Stimulated activated CD4-positive, alpha-beta T cell treated with anti-CD3 and anti-CD28 coated beads, Interleukin-15, amount 100 ng/mL, for 1 hour (primary cell): ENCODE measurements around the gene NRF1.

Experiments
- DNase-seq, 2 donors: peaks; one replicate each; pipeline ENCODE4 v3.0.0-alpha.2; 2020; ENCODE audit warnings: low read depth in 1 of 2, low spot score in 1 of 2

The NRF1 gene

DNA sequence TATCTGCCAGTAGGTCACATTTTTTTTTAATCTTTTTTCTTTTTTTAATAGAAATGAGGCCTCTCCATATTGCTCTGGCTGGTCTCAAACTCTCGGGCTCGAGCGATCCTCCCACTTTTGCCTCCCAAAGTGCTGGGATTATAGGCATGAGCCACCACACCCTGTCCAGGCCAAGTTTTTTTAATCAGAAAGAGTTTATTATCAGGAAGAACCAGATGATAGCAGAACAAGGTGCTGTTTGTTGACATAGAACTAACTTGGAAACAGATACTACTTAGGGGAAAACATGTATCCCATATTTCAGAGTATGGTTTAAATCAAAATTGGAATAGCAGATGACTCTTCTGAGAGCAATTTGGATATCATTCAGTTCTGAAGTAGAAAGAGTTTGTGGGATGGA is 118.6 kb downstream of the NRF1 start:
- DNase-seq: no peak

GRCh38 chr7:129734400-129734799 is 122.9 kb downstream of the NRF1 start:
- no peak for DNase-seq

GRCh38 chr7:129739427-129739826 is 127.9 kb downstream of the NRF1 start:
- no peak for DNase-seq

- no peak for DNase-seq
These were observed 129.3 kb downstream of the NRF1 start for GRCh38 chr7:129740574-129741410.

- DNase-seq: no peak
These were observed 130.3 kb downstream of the NRF1 start for GRCh38 chr7:129741743-129742213.

GRCh38 chr7:129742256-129742655 is 130.7 kb downstream of the NRF1 start:
- DNase-seq: no peak

GRCh38 chr7:129746857-129747529 is 135.5 kb downstream of the NRF1 start:
- no peak for DNase-seq

DNA sequence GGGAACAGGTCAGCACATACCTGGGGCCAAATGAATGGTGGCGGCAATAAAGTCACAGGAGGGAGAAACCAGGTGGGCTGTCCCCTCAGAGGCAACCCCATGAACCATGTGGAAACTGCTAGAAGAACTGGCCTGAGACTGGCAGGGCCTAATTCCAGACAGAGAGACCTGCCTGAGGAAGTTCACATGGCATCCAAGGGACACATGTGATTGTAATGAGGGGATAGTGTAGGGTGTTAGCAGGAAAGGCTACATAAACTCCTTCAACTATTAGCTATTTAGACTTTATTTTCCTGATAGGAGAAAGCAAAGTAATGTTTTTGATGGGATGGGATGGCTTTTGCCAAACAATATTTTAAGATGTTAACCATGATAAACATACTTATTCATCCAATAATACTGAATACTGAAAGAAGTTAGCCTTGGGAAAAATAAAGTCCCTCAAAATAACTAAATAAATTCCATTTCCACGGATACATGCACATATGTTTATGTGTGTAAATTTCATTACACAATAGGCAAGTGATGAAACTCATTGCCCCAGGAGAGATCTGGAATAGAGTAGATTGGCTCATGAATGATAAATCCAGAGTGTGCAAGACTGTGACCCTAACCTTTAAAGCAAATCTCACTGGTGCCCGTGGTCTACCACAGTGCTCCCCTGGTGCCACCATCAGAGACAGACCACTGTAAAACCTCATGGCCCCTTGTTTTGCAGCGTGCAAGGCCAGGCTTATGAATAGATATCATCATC is 137.0 kb downstream of the NRF1 start:
- no peak for DNase-seq

- DNase-seq: no peak
These were observed 138.6 kb downstream of the NRF1 start for GRCh38 chr7:129750091-129750490.

DNA sequence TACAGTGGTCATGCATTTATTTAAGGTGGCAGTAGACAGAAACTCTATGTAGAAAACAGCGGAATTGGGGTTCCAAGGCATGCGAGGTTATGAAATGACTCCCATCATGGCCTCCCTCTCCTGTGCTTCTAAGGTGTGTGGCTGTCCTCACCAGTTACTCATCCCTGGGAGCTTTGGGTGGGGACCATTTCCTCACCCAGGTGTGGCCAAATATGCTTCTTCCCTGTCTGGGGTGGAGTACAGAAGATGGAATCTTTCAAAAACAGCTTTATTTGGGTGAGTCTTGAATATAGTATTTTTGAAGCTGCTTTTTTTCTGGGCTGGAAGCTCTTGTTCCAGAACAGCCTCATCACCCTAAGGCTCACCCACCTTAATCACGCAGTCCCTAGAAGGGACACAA is 139.0 kb downstream of the NRF1 start:
- DNase-seq: no peak

GRCh38 chr7:129751916-129752315 is 140.4 kb downstream of the NRF1 start:
- DNase-seq: no peak

DNA sequence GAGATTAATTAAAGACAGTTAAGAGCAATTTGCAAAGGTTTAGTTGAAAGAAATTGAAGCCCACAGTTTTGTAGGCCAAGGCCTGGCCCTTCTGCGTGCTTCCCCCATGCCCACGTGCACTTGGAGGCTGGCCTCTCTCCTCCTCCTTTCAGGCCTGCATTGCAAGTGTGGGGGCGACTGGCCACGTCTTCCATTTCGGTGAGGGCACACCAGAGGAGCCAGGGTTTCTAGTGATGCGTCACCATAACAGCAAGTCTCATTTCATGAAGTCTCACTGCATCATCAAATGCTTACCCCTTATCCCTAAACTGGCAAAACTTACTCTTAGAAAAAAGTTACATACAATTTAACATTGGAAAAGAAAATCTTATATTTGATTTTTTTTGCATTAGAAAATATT is 141.2 kb downstream of the NRF1 start:
- DNase-seq: no peak

DNA sequence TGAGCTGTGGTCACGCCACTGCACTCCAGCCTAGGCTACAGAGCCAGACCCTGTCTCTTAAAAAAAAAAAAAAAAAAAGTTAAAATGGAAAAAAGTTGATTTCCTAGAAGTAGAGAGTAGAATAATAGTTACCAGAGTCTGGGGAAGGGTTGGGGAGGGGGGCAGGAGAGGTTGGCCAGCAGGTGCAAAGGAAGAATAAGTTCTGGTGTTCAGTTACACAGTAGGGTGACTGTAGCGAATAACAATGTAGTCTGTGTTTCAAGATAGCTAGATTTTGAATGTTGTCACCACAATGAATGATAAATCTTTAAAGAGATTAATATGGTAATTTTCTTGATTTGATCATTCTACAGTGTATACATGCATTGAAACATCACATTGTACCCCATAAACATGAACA is 142.9 kb downstream of the NRF1 start:
- DNase-seq: no peak

- no peak for DNase-seq
These were observed 146.5 kb downstream of the NRF1 start for GRCh38 chr7:129757991-129758390.

DNA sequence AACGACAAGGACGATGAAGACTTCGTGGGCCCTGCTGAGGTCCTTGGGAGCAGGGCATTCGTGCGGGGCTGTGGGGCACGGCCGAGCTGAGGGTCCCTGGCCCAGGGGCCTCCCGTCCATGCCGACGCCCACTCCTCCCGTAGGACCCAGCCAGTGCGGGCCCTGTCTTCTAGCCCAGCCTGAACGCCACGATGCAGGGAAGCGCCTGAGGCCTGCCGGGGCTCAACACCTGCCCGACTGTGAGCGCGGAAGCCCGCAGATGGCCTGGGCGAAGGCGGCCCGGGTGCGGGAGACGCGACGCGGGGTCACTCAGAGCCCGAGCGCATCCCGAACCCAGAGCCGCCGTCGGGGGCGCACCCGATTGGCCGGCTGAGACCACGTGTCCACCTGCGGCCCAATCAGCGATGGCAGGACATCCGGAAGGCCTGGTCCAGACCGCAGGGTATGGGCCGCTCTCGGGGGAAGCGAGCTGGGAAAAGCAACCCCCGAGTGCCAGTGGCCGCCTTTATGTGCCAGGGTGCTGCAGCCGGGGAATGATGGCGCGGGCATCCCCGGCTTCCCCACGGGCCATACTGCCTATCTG is 151.0 kb downstream of the NRF1 start:
- DNase-seq: no peak

DNA sequence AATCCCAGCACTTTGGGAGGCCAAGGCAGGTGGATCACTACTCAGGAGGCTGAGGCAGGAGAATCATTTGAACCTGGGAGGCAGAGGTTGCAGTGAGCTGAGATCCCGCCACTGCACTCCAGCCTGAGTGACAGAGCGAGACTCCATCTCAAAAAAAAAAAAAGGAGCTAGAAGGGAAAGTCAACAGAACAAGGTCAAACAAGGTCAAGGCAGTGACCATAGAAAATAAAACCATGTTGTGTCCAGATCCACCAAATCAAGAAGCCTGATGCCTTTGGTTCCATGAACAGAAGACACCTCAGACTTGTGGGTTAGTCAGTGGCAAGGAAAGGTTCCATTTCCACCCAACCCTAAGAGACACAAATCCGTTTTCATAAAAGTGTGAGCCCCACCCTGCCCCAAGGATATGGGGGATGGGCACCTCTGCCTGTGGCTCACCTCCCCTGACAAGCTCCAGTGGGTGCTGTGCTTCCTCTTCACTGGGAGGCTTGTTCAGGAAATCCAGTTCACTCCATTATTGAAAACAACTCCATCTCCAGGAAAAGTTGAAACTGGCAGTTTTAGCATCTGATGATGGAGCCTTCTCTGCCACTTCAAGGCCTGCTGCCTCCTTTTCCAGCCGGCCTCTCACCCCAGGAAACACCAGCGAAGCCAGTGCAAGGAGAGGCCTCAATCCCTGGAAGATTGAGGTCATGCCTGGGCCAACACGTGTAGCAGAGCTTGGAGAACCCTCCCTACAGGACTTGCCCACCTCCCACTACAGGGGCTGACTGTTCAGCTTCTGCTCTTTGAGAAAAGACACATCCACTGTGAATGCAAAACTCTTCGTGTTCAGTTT is 152.9 kb downstream of the NRF1 start:
- DNase-seq: no peak

DNA sequence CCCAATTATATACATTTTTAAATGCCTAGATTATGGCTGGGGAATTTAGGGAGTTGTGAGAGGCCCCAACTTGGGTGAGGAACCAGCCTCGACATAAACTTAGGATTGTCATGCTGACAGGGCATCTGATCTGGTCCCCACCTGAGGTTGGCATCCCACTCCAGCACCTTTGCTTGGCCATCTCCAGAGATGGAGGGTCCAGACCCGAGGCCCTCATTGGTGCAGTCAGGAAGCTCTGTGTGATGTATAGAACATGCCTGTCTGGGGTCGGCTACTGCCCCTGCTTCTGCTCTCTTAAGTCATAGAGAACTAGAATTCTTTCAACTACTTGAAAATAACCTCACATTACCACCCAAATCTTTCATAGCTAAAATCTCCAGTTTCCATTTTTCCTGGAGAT is 153.8 kb downstream of the NRF1 start:
- no peak for DNase-seq

DNA sequence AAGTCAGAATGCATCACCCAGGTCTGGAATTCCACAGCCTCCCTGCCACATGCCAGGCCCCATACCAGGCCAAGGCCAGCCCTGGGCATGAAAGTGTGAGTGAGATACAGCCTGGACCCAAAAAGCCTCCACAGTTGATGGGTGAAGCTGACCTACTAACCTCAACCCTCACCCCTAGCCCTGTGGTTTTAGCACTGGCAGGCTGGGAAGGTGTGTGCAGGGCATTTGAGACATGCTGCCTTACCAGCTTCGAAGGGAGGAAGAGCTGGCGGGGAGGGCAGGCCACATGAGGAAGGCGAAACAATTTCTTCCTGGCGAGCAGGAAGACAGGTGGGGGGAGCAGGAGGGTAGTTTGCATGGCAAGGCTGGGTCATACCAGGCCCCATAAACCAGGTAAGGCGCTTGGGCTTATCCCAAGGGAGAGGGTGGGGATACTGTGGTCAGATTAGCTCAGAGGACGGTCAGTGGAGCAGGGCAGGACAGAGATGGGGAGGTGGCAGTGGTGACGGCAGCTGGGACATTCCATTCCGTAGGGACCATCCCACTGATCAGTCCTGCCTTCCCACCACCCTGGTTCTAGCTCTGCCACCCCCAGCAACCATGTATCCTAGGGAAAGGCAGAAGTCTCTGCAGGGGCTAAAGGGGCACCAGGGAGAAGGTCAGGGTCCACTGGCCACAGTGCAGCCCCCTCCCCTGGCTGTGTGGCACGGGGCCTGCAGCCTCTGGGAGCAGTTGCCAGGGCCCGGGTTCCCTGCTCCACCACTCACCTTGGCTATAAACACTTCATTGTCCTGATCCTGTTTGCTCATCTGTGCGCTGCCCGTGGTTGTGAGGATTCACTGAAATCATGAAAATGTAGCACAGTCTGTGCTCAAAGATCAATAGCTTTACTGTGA is 155.8 kb downstream of the NRF1 start:
- DNase-seq: no peak

GRCh38 chr7:129768614-129769399 is 157.3 kb downstream of the NRF1 start:
- no peak for DNase-seq
